Measurements from ENCODE around the gene FLAD1.

The FLAD1 gene

GRCh38 chr1:155003766-155004351, 20.7 kb downstream of the FLAD1 start (continued):
- no peak for TF ChIP-seq ZNF704 (tag by site-specific recombination; IDR thresholded peaks at IDR 0.05)
- TF ChIP-seq, protein P1, sequence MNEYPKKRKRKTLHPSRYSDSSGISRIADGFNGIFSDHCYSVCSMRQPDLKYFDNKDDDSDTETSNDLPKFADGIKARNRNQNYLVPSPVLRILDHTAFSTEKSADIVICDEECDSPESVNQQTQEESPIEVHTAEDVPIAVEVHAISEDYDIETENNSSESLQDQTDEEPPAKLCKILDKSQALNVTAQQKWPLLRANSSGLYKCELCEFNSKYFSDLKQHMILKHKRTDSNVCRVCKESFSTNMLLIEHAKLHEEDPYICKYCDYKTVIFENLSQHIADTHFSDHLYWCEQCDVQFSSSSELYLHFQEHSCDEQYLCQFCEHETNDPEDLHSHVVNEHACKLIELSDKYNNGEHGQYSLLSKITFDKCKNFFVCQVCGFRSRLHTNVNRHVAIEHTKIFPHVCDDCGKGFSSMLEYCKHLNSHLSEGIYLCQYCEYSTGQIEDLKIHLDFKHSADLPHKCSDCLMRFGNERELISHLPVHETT (tag by site-specific recombination; IDR thresholded peaks at IDR 0.05) = no peak
- TF ChIP-seq, protein P2, sequence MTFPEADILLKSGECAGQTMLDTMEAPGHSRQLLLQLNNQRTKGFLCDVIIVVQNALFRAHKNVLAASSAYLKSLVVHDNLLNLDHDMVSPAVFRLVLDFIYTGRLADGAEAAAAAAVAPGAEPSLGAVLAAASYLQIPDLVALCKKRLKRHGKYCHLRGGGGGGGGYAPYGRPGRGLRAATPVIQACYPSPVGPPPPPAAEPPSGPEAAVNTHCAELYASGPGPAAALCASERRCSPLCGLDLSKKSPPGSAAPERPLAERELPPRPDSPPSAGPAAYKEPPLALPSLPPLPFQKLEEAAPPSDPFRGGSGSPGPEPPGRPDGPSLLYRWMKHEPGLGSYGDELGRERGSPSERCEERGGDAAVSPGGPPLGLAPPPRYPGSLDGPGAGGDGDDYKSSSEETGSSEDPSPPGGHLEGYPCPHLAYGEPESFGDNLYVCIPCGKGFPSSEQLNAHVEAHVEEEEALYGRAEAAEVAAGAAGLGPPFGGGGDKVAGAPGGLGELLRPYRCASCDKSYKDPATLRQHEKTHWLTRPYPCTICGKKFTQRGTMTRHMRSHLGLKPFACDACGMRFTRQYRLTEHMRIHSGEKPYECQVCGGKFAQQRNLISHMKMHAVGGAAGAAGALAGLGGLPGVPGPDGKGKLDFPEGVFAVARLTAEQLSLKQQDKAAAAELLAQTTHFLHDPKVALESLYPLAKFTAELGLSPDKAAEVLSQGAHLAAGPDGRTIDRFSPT (tag by site-specific recombination; IDR thresholded peaks at IDR 0.05) = peak; percentile 66; the same call in 1 of the 2 replicates
- no peak for TF ChIP-seq SCRT1 (tag by site-specific recombination; IDR thresholded peaks at IDR 0.05; ENCODE audit: borderline replicate concordance)
- TF ChIP-seq ZNF248 (tag by site-specific recombination; IDR thresholded peaks at IDR 0.05) = no peak
- TF ChIP-seq WT1 (tag by site-specific recombination; IDR thresholded peaks at IDR 0.05) = no peak
- TF ChIP-seq, protein P3, sequence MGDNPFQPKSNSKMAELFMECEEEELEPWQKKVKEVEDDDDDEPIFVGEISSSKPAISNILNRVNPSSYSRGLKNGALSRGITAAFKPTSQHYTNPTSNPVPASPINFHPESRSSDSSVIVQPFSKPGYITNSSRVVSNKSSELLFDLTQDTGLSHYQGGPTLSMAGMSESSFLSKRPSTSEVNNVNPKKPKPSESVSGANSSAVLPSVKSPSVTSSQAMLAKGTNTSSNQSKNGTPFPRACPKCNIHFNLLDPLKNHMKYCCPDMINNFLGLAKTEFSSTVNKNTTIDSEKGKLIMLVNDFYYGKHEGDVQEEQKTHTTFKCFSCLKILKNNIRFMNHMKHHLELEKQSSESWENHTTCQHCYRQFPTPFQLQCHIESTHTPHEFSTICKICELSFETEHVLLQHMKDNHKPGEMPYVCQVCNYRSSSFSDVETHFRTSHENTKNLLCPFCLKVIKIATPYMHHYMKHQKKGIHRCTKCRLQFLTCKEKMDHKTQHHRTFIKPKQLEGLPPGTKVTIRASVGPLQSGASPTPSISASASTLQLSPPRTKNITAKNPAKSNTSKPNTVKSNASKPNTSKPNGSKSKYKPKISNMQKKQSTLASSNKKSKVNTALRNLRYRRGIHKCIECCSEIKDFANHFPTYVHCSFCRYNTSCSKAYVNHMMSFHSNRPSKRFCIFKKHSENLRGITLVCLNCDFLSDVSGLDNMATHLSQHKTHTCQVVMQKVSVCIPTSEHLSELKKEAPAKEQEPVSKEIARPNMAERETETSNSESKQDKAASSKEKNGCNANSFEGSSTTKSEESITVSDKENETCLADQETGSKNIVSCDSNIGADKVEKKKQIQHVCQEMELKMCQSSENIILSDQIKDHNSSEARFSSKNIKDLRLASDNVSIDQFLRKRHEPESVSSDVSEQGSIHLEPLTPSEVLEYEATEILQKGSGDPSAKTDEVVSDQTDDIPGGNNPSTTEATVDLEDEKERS (tag by site-specific recombination; IDR thresholded peaks at IDR 0.05) = no peak
- peak; percentile 70 for TF ChIP-seq ZNF335 (tag by site-specific recombination; conservative IDR thresholded peaks at IDR 0.05)
- no peak for TF ChIP-seq ZNF449 (tag by site-specific recombination; IDR thresholded peaks at IDR 0.05)
- TF ChIP-seq ZNF580 (tag by site-specific recombination; IDR thresholded peaks at IDR 0.05) = peak; percentile 14; the same call in 1 of the 2 replicates
- TF ChIP-seq ZBTB48 (tag by site-specific recombination; IDR thresholded peaks at IDR 0.05) = no peak
- no peak for TF ChIP-seq ZNF670 (tag by site-specific recombination; IDR thresholded peaks at IDR 0.05; ENCODE audit: low read depth)
- TF ChIP-seq ZNF701 (tag by site-specific recombination; IDR thresholded peaks at IDR 0.05) = no peak
- TF ChIP-seq ZNF114 (tag by site-specific recombination; IDR thresholded peaks at IDR 0.05) = no peak
- TF ChIP-seq ZNF202 (tag by site-specific recombination; IDR thresholded peaks at IDR 0.05; ENCODE audit: borderline replicate concordance) = no peak
- TF ChIP-seq FEZF1 (tag by site-specific recombination; IDR thresholded peaks at IDR 0.05) = no peak
- no peak; the same call in 1 of the 2 replicates for TF ChIP-seq ZBTB10 (tag by site-specific recombination; IDR thresholded peaks at IDR 0.05)
- TF ChIP-seq OSR2 (tag by site-specific recombination; IDR thresholded peaks at IDR 0.05) = no peak
- no peak for TF ChIP-seq ZNF18 (tag by site-specific recombination; IDR thresholded peaks at IDR 0.05)
- no peak for TF ChIP-seq ZBTB7A (tag by site-specific recombination; IDR thresholded peaks at IDR 0.05; ENCODE audit: low read depth)
- TF ChIP-seq, protein P4, sequence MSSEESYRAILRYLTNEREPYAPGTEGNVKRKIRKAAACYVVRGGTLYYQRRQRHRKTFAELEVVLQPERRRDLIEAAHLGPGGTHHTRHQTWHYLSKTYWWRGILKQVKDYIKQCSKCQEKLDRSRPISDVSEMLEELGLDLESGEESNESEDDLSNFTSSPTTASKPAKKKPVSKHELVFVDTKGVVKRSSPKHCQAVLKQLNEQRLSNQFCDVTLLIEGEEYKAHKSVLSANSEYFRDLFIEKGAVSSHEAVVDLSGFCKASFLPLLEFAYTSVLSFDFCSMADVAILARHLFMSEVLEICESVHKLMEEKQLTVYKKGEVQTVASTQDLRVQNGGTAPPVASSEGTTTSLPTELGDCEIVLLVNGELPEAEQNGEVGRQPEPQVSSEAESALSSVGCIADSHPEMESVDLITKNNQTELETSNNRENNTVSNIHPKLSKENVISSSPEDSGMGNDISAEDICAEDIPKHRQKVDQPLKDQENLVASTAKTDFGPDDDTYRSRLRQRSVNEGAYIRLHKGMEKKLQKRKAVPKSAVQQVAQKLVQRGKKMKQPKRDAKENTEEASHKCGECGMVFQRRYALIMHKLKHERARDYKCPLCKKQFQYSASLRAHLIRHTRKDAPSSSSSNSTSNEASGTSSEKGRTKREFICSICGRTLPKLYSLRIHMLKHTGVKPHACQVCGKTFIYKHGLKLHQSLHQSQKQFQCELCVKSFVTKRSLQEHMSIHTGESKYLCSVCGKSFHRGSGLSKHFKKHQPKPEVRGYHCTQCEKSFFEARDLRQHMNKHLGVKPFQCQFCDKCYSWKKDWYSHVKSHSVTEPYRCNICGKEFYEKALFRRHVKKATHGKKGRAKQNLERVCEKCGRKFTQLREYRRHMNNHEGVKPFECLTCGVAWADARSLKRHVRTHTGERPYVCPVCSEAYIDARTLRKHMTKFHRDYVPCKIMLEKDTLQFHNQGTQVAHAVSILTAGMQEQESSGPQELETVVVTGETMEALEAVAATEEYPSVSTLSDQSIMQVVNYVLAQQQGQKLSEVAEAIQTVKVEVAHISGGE (tag by site-specific recombination; conservative IDR thresholded peaks at IDR 0.05; ENCODE audit: low read depth) = peak; percentile 86

All from HEK293 (cell line).